Stimulated activated CD4-positive, alpha-beta T cell treated with anti-CD3 and anti-CD28 coated beads, Interleukin-4, amount 100 ng/mL, for 1 hour (primary cell): ENCODE results near the gene OR10V1.
"Not testable (repeated sequence)": the region's sequence is repeated elsewhere in the genome, so short reads cannot be mapped to it uniquely, and the experiment has no call there.

Experiments
- DNase-seq: peaks from one replicate; pipeline ENCODE4 v3.0.0-alpha.2; 2020

The OR10V1 gene

GRCh38 chr11:59708537-59708936 lies 5.1 kb downstream of the OR10V1 start:
- no peak for DNase-seq

GRCh38 chr11:59707371-59707770 lies 6.3 kb downstream of the OR10V1 start:
- no peak for DNase-seq

GRCh38 chr11:59706518-59707285 lies 6.9 kb downstream of the OR10V1 start:
- DNase-seq: no peak

- no peak for DNase-seq
Measured at GRCh38 chr11:59705294-59705693, 8.4 kb downstream of the OR10V1 start.

GRCh38 chr11:59703515-59703914 lies 10.1 kb downstream of the OR10V1 start:
- DNase-seq: not testable (repeated sequence)

GRCh38 chr11:59700157-59700556 lies 13.5 kb downstream of the OR10V1 start:
- DNase-seq: not testable (repeated sequence)

- DNase-seq: no peak
Measured at GRCh38 chr11:59698506-59698905, 15.1 kb downstream of the OR10V1 start.

- no peak for DNase-seq
Measured at GRCh38 chr11:59692915-59693314, 20.7 kb downstream of the OR10V1 start.

GRCh38 chr11:59691156-59691555 lies 22.5 kb downstream of the OR10V1 start:
- DNase-seq: no peak

GRCh38 chr11:59689015-59689414 lies 24.6 kb downstream of the OR10V1 start:
- no peak for DNase-seq

- DNase-seq: not testable (repeated sequence)
Measured at GRCh38 chr11:59681260-59681725, 32.4 kb downstream of the OR10V1 start.

GRCh38 chr11:59680287-59681154 lies 33.1 kb downstream of the OR10V1 start:
- peak; percentile 52 for DNase-seq

GRCh38 chr11:59679347-59679746 lies 34.3 kb downstream of the OR10V1 start:
- no peak for DNase-seq

GRCh38 chr11:59678813-59679165 lies 34.9 kb downstream of the OR10V1 start:
- DNase-seq: no peak

- DNase-seq: no peak
Measured at GRCh38 chr11:59678118-59678812, 35.4 kb downstream of the OR10V1 start.

- DNase-seq: no peak
Measured at GRCh38 chr11:59676205-59676604, 37.4 kb downstream of the OR10V1 start.

GRCh38 chr11:59674291-59674690 lies 39.4 kb downstream of the OR10V1 start:
- DNase-seq: no peak

GRCh38 chr11:59673291-59673690 lies 40.4 kb downstream of the OR10V1 start:
- no peak for DNase-seq

- DNase-seq: no peak
Measured at GRCh38 chr11:59671471-59671870, 42.2 kb downstream of the OR10V1 start.

- DNase-seq: no peak
Measured at GRCh38 chr11:59669611-59670009, 44.0 kb downstream of the OR10V1 start.

GRCh38 chr11:59668950-59669610 lies 44.6 kb downstream of the OR10V1 start, which contains the start of gene PATL1:
Gene PATL1 (minus strand): TSS chr11:59669037. CDS start chr11:59668895, 142 bp downstream.
- peak; percentile 99 for DNase-seq

- peak; percentile 77 for DNase-seq
Measured at GRCh38 chr11:59668188-59668949, 45.3 kb downstream of the OR10V1 start.
